ENCODE results near the gene CACNG8.
"Not testable (repeated sequence)": the region's sequence is repeated elsewhere in the genome, so short reads cannot be mapped to it uniquely, and the experiment has no call there.

Gene CACNG8

GRCh38 chr19:53962887-53963431 is at the start of gene CACNG8:
Gene CACNG8, plus strand, starts transcription at chr19:53962937.
- no peak for DNase-seq (ENCODE audit: low read depth in 3 of 3)

GRCh38 chr19:53915000-53915399 is 47.7 kb upstream of the CACNG8 start:
- DNase-seq (ENCODE audit: low read depth in 3 of 3), result no peak

- DNase-seq (ENCODE audit: low read depth in 3 of 3), result no peak
Observed at GRCh38 chr19:53916004-53916403, 46.7 kb upstream of the CACNG8 start.

- no peak for DNase-seq (ENCODE audit: low read depth in 3 of 3)
Observed at GRCh38 chr19:53917356-53917755, 45.4 kb upstream of the CACNG8 start.

- peak in 1 of 3 experiments; percentile 15 for DNase-seq (ENCODE audit: low read depth in 3 of 3)
Observed at GRCh38 chr19:53927739-53928138, 35.0 kb upstream of the CACNG8 start.

GRCh38 chr19:53936029-53936428 is 26.7 kb upstream of the CACNG8 start:
- DNase-seq (ENCODE audit: low read depth in 3 of 3), result no peak

- DNase-seq (ENCODE audit: low read depth in 3 of 3), result peak in 1 of 3 experiments; percentile 14
Observed at GRCh38 chr19:53942001-53942786, 20.5 kb upstream of the CACNG8 start.

- DNase-seq (ENCODE audit: low read depth in 3 of 3), result no peak
Observed at GRCh38 chr19:53944416-53944815, 18.3 kb upstream of the CACNG8 start.

GRCh38 chr19:53944933-53945332 is 17.8 kb upstream of the CACNG8 start:
- no peak for DNase-seq (ENCODE audit: low read depth in 3 of 3)

GRCh38 chr19:53945441-53945840 is 17.3 kb upstream of the CACNG8 start:
- no peak for DNase-seq (ENCODE audit: low read depth in 3 of 3)

GRCh38 chr19:53945998-53946397 is 16.7 kb upstream of the CACNG8 start:
- no peak for DNase-seq (ENCODE audit: low read depth in 3 of 3)

GRCh38 chr19:53947624-53948023 is 15.1 kb upstream of the CACNG8 start:
- DNase-seq (ENCODE audit: low read depth in 3 of 3), result no peak

GRCh38 chr19:53948611-53949010 is 14.1 kb upstream of the CACNG8 start:
- not testable (repeated sequence) for DNase-seq (ENCODE audit: low read depth in 3 of 3)

- no peak for DNase-seq (ENCODE audit: low read depth in 3 of 3)
Observed at GRCh38 chr19:53951436-53951835, 11.3 kb upstream of the CACNG8 start.

GRCh38 chr19:53951947-53952346 is 10.8 kb upstream of the CACNG8 start:
- DNase-seq (ENCODE audit: low read depth in 3 of 3), result no peak

GRCh38 chr19:53953383-53953782 is 9.4 kb upstream of the CACNG8 start:
- no peak for DNase-seq (ENCODE audit: low read depth in 3 of 3)

- no peak for DNase-seq (ENCODE audit: low read depth in 3 of 3)
Observed at GRCh38 chr19:53957448-53958167, 5.1 kb upstream of the CACNG8 start.

GRCh38 chr19:53958168-53958571 is 4.6 kb upstream of the CACNG8 start:
- no peak for DNase-seq (ENCODE audit: low read depth in 3 of 3)

- DNase-seq (ENCODE audit: low read depth in 3 of 3), result no peak
Observed at GRCh38 chr19:53958823-53959757, 3.6 kb upstream of the CACNG8 start.

- DNase-seq (ENCODE audit: low read depth in 3 of 3), result no peak
Observed at GRCh38 chr19:53960187-53960586, 2.5 kb upstream of the CACNG8 start.

- no peak for DNase-seq (ENCODE audit: low read depth in 3 of 3)
Observed at GRCh38 chr19:53960886-53961285, 1.9 kb upstream of the CACNG8 start.

Measured in stimulated activated CD4-positive, alpha-beta T cell treated with anti-CD3 and anti-CD28 coated beads, TNF-alpha, amount 100 ng/mL, for 24 hours (primary cell).